HG02973 (cell line): Measurements from ENCODE around the gene C2CD4B.

ENCODE experiments used
- ATAC-seq: cut with Tn5 transposase; IDR thresholded peaks from one replicate; pipeline ENCODE4 v1.9.1; 2021; ENCODE audit warnings: moderate library complexity; ENCODE audit not compliant: unreplicated experiment

Gene C2CD4B

GRCh38 chr15:62150445-62150844 is 14.6 kb downstream of the C2CD4B start:
- ATAC-seq: no peak

GRCh38 chr15:62149729-62150128 is 15.4 kb downstream of the C2CD4B start:
- no peak for ATAC-seq

- no peak for ATAC-seq
These were observed 17.5 kb downstream of the C2CD4B start for GRCh38 chr15:62147551-62147950.

GRCh38 chr15:62147149-62147548 is 17.9 kb downstream of the C2CD4B start:
- no peak for ATAC-seq

GRCh38 chr15:62145015-62145735 is 19.9 kb downstream of the C2CD4B start:
- no peak for ATAC-seq

- ATAC-seq: no peak
These were observed 22.3 kb downstream of the C2CD4B start for GRCh38 chr15:62142736-62143135.

GRCh38 chr15:62141643-62142588 is 23.2 kb downstream of the C2CD4B start:
- no peak for ATAC-seq

- no peak for ATAC-seq
These were observed 23.9 kb downstream of the C2CD4B start for GRCh38 chr15:62141200-62141599.

GRCh38 chr15:62138124-62138523 is 27.0 kb downstream of the C2CD4B start:
- no peak for ATAC-seq

- no peak for ATAC-seq
These were observed 27.9 kb downstream of the C2CD4B start for GRCh38 chr15:62136911-62137865.

GRCh38 chr15:62135532-62136134 is 29.5 kb downstream of the C2CD4B start:
- no peak for ATAC-seq

GRCh38 chr15:62133141-62133540 is 31.9 kb downstream of the C2CD4B start:
- no peak for ATAC-seq

GRCh38 chr15:62128916-62129315 is 36.2 kb downstream of the C2CD4B start:
- ATAC-seq: no peak

- ATAC-seq: no peak
These were observed 38.7 kb downstream of the C2CD4B start for GRCh38 chr15:62126364-62126763.

- no peak for ATAC-seq
These were observed 39.3 kb downstream of the C2CD4B start for GRCh38 chr15:62125773-62126172.

- no peak for ATAC-seq
These were observed 40.1 kb downstream of the C2CD4B start for GRCh38 chr15:62124973-62125303.

GRCh38 chr15:62124176-62124972 is 40.7 kb downstream of the C2CD4B start:
- ATAC-seq: no peak

- ATAC-seq: no peak
These were observed 42.8 kb downstream of the C2CD4B start for GRCh38 chr15:62122249-62122648.

- no peak for ATAC-seq
These were observed 43.6 kb downstream of the C2CD4B start for GRCh38 chr15:62121273-62122015.
